ENCODE measurements around the gene MORF4L1. TPM values are rescaled to one million over a fixed set of nuclear protein-coding genes. Genes with fewer than 3 reads are reported as not detected.

Gene MORF4L1
- total and polyA plus RNA-seq, 2 donors from 2014 or later: 319 to 325 TPM

GRCh38 chr15:78850941-78851755, 21.5 kb upstream of the MORF4L1 start:
- Histone ChIP-seq H3K4me1 (ENCODE audit: control insufficient read depth in 2 of 3, insufficient read depth in 2 of 3, low read depth in 1 of 3, low read length in 3 of 3) (no peaks in the 10 kb centered on the region), H3K9ac (ENCODE audit: low read length in 3 of 3) (no peak overlapping the region), H3K9me3 (ENCODE audit: control insufficient read depth in 2 of 3, insufficient read depth in 1 of 3, low read length in 3 of 3) (no peaks in the 10 kb centered on the region), H3K27ac (ENCODE audit: low read depth in 2 of 2, low read length in 2 of 2) (no peak overlapping the region), H3K27me3 (ENCODE audit: control insufficient read depth, insufficient read depth, low read length) (no peaks in the 10 kb centered on the region), H3K36me3 (ENCODE audit: control insufficient read depth in 2 of 3, insufficient read depth in 3 of 3, low read length in 3 of 3) (no peaks in the 10 kb centered on the region), H3K4me3 (ENCODE audit: low read length in 3 of 3) (no peak overlapping the region)
- peak in 3 of 5 donors; percentile 19 to 37 (median 20) for DNase-seq
- FAIRE-seq: no peak
- intact Hi-C loops (cut with DNase I): no loop called here
- TF ChIP-seq CTCF (IDR thresholded peaks at IDR 0.05; ENCODE audit: borderline replicate concordance, extremely low read depth, insufficient read depth): no peak

GRCh38 chr15:78853500-78853899, 19.2 kb upstream of the MORF4L1 start:
- H3K9ac ChIP-seq (ENCODE audit: low read length in 3 of 3): no peak overlapping the region
- no peaks in the 10 kb centered on the region for H3K4me1 ChIP-seq (ENCODE audit: control insufficient read depth in 2 of 3, insufficient read depth in 2 of 3, low read depth in 1 of 3, low read length in 3 of 3)
- DNase-seq (no peak), FAIRE-seq (no peak)
- H3K27me3 ChIP-seq (ENCODE audit: control insufficient read depth, insufficient read depth, low read length): no peaks in the 10 kb centered on the region
- intact Hi-C loops (cut with DNase I): no loop called here
- H3K4me3 ChIP-seq (ENCODE audit: low read length in 3 of 3): no peak overlapping the region
- no peaks in the 10 kb centered on the region for H3K9me3 ChIP-seq (ENCODE audit: control insufficient read depth in 2 of 3, insufficient read depth in 1 of 3, low read length in 3 of 3)
- no peaks in the 10 kb centered on the region for H3K36me3 ChIP-seq (ENCODE audit: control insufficient read depth in 2 of 3, insufficient read depth in 3 of 3, low read length in 3 of 3)
- no peak overlapping the region for H3K27ac ChIP-seq (ENCODE audit: low read depth in 2 of 2, low read length in 2 of 2)
- no peak for TF ChIP-seq CTCF (IDR thresholded peaks at IDR 0.05; ENCODE audit: borderline replicate concordance, extremely low read depth, insufficient read depth)

GRCh38 chr15:78854833-78855372, 17.8 kb upstream of the MORF4L1 start:
- no peak for FAIRE-seq
- no peak for TF ChIP-seq CTCF (IDR thresholded peaks at IDR 0.05; ENCODE audit: borderline replicate concordance, extremely low read depth, insufficient read depth)
- intact Hi-C loops (cut with DNase I): no loop called here
- Histone ChIP-seq H3K27me3 (ENCODE audit: control insufficient read depth, insufficient read depth, low read length) (no peaks in the 10 kb centered on the region), H3K36me3 (ENCODE audit: control insufficient read depth in 2 of 3, insufficient read depth in 3 of 3, low read length in 3 of 3) (no peaks in the 10 kb centered on the region), H3K4me3 (ENCODE audit: low read length in 3 of 3) (no peak overlapping the region), H3K4me1 (ENCODE audit: control insufficient read depth in 2 of 3, insufficient read depth in 2 of 3, low read depth in 1 of 3, low read length in 3 of 3) (no peaks in the 10 kb centered on the region), H3K27ac (ENCODE audit: low read depth in 2 of 2, low read length in 2 of 2) (no peak overlapping the region), H3K9me3 (ENCODE audit: control insufficient read depth in 2 of 3, insufficient read depth in 1 of 3, low read length in 3 of 3) (no peaks in the 10 kb centered on the region), H3K9ac (ENCODE audit: low read length in 3 of 3) (no peak overlapping the region)
- no peak for DNase-seq
